GM23338 (cell line): Measurements from ENCODE around the gene GLUL.

Experiments
- CTCF ChIP-seq, 2 experiments: fragments of 200-600 bp in 1 of 2; sonication (generic) in 1 of 2; conservative IDR thresholded peaks; 2 replicates each; pipeline versions ENCODE4 v1.5.1 to v1.6.1; 2016 to 2017; ENCODE audit warnings: antibody characterized with exemption in 2 of 2, low read depth in 2 of 2, mild to moderate bottlenecking in 2 of 2, moderate library complexity in 1 of 2
- ETS1 ChIP-seq: IDR thresholded peaks from 2 replicates; pipeline ENCODE4 v1.6.1; 2016; ENCODE audit warnings: antibody characterized with exemption
- EZH2 ChIP-seq: fragments of 200-600 bp; sonication (generic); IDR thresholded peaks from one replicate; pipeline ENCODE4 v1.8.0; 2017; ENCODE audit warnings: antibody characterized with exemption, mild to moderate bottlenecking, low read depth; ENCODE audit not compliant: unreplicated experiment
- EZH2phosphoT487 ChIP-seq: fragments of 200-600 bp; sonication (generic); IDR thresholded peaks from one replicate; pipeline ENCODE4 v1.8.1; 2018; ENCODE audit warnings: antibody characterized with exemption; ENCODE audit not compliant: unreplicated experiment
- POLR2AphosphoS5 ChIP-seq: IDR thresholded peaks from 2 replicates; pipeline ENCODE4 v1.6.1; 2016; ENCODE audit warnings: antibody characterized with exemption, low read depth
- ZNF114 ChIP-seq: fragments of 250-450 bp; sonication (Bioruptor Pico); IDR thresholded peaks from 2 replicates; pipeline ENCODE4 v1.5.0; 2020; ENCODE audit warnings: mild to moderate bottlenecking, moderate library complexity

GRCh38 chr1:182407724-182408123 lies 16.1 kb upstream of the GLUL start:
- no peak for TF ChIP-seq CTCF (conservative IDR thresholded peaks at IDR 0.05; ENCODE audit: low read depth in 2 of 2)
- no peak for TF ChIP-seq POLR2AphosphoS5
- no peak for TF ChIP-seq ETS1
- TF ChIP-seq EZH2 = no peak
- no peak for TF ChIP-seq ZNF114 (CRISPR knock-in tag)
- TF ChIP-seq EZH2phosphoT487 = no peak
